ENCODE results near the gene CINP.
A peak's percentile ranks its signal among the peaks of the same experiment; 100 is the strongest.
"Not testable (repeated sequence)": the region's sequence is repeated elsewhere in the genome, so short reads cannot be mapped to it uniquely, and the experiment has no call there.

The CINP gene

DNA sequence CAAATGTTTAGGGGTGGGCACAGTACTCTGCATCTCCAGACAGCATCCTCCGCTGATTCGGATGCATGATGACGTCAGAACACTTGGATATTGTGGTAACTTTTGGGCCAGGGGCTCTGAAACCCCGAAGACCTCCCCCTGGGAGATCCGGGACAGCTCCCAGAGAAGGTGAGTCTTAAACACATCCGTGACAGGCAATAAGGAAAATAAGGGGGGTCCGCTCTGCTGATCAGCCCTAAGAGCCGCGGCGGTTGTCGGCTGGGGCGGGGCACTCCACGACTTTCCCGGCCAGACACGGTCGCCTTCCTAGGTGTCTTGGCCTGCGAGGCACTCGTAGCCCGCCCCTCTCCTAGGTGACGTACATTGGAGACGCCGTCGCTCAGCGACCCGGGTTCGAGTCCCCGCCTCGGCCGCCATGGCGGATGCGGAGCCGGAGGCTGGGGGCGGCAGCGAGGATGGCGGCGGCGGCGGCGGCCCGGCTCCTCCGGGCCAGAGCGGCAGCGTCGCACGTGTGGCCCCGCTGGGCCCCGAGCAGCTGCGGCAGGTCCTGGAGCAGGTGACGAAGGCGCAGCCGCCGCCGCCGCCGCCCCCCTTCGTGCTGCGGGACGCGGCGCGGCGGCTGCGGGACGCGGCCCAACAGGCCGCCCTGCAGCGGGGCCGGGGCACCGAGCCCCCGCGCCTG is 43.2 kb downstream of the CINP start, which contains the start of gene ZNF839:
TSS of gene ZNF839 (plus strand) at position 396 of the 682 bp plus-strand sequence. CDS start at position 416, 20 bp downstream.
- DNase-seq = peak; percentile 97

DNA sequence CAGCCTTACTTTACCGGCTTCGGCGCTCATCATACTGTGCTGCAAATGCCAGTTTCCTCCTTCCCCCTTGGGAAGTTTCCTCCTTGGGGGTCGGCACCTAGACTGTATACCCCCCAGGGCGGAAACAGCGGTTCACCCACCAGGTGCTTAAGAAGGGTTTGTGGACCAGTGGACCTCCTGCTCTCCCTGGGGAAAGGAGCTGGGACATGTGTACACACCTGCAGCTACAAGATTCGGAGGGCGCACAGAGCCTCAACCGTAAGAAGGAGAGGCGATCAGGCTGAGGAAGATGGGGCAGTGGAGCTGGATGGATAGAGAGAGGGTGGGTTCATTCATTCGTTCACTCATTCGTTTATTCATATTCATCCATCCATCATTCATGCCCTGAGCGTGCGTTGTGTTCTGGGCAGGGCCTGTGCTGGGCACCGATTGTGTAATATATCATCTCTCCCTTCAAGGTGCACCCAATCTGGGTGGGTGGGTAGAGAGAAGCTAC is 43.9 kb downstream of the CINP start:
- no peak for DNase-seq

DNA sequence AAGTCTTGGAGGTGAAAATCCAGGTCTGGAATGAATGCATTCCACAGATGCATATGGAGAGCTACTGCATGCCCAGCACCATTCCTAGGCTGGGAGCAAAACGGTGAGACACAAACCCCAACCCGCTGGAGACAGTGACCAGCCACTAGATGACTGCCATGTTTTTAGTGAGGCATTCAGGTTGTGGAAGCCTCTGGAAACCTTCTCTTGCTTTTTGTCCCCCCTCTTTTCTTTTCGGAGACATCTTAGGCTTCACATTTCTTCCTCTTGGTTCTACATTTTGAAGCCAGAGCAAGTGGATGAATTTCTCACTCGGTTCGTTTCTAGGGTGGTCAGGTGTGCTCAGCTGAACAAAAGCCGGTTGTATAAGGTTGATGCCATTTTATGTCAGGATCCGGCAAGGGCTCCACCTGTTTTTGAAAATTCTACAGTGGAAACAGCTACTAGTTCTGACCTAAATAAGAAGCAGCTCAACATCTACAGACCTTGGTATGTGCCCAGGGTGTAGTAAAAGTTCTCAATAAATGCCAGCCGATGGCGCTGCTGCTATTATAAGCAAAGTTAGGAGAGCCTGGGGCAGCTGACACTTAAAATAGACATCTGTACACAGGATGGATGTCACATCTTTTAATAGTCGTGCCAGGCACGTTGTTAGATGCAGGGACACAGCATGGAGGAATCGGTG is 45.0 kb downstream of the CINP start:
- DNase-seq = peak; percentile 54

DNA sequence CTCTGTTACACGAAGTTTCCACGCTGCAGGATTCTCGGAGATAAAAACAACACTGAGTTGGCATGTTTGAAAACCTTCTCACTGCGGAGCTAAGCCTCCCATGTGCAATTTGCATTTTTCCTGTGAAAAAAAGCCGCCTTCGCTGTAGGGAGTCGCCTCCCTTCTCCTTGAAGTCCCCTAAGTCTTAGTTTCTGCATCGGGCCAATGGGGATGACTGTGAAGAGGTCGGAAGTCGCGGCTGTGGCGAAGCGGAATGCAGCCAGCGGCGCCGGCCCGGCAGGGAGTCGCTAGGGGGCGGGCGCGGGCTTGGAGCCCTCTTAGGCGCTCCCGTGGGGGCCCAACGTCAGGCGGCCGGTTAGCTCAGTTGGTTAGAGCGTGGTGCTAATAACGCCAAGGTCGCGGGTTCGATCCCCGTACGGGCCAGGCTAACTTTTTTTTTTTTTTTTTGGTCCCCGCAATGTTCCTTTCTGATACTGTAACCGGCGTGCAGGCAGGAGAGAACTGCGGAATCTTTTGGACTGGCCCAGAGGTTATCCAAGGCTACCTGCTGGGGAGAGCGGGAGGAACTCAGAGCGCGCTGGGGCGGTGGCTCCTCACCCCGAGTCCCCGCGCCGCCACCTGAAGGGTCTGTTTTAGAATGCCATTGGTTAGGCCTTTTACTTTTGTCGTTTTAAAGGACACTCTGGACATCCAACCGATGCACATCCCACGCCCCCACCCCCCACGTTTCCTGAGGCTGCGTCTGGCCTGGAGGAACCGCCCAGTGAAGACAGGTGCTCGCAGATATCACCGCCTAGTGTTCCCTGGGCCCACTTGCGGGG is 45.7 kb downstream of the CINP start:
- DNase-seq = peak; percentile 96

DNA sequence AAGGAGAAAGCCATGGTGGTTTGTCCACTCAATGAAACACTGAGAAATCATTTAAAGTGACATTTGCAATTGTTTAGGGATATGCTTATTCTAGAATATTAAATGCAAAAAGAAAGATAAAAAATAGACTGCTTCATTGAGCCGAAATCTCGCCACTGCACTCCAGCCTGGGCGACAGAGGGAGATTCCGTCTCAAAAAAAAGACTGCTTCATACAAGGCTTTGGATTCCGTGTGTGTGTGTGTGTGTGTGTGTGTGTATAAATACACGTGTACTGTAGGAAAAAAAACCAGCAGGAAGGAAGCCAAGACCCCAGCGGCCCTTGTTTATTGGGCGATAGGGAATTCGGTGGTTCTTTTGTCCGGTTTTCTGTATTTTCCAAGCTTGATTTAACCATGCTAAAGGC is 46.4 kb downstream of the CINP start:
- peak; percentile 36 for DNase-seq

DNA sequence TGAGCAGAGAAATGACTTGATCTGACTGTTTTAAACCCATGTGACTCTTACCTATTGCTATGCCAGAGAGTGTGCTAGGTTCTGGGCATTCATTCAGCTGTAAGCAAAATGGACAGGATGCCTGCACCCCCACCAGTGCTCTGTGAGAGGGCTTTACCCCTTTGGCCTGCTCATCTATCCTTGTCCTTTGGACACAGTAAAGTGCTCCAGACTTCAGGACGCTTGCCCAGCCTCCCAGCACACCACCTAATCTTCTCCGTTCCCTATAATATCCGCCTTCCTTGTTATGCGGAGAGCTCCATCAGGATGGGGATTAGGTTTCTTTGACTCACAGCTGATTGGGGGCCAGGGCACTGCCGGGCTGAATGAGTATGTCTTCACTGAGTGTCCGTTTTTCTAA is 47.6 kb downstream of the CINP start:
- no peak for DNase-seq

DNA sequence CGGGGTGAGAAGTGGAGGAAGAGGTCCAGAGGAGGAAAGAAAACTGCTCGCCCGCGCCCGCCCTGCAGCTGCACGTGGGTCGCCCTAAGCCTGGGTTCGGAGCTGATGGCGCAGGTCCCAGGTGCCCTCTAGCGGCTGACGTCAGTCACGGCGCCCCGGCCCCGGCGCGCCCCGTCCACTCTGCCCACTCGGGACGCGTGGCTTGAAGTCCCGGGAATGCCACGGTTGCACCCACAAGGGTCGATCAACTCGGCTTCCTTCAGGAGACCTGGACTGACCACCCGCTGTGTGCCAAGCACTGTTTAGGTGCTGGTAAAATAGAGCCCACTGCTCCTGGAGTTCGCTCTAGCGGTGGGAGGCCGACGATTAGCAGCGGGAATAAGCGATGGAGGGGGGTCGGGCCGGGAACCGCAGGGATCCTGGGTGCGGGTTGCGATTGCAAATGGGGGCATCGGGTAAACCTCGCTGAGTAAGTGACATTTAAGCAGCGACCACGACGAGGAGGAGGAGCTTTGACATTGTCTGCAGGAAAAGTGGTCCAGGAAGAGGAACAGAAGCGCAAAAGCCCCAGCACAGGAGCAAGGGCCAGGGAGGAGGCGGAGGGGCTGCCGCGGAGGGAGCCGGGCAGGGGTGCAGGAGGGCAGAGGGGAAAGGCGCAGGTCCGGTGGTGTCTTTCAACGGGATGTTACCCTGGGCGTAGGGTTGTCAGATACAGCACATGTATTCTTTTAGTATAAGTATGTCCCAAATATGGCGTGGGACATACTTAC is 48.3 kb downstream of the CINP start:
- DNase-seq = peak; percentile 88

DNA sequence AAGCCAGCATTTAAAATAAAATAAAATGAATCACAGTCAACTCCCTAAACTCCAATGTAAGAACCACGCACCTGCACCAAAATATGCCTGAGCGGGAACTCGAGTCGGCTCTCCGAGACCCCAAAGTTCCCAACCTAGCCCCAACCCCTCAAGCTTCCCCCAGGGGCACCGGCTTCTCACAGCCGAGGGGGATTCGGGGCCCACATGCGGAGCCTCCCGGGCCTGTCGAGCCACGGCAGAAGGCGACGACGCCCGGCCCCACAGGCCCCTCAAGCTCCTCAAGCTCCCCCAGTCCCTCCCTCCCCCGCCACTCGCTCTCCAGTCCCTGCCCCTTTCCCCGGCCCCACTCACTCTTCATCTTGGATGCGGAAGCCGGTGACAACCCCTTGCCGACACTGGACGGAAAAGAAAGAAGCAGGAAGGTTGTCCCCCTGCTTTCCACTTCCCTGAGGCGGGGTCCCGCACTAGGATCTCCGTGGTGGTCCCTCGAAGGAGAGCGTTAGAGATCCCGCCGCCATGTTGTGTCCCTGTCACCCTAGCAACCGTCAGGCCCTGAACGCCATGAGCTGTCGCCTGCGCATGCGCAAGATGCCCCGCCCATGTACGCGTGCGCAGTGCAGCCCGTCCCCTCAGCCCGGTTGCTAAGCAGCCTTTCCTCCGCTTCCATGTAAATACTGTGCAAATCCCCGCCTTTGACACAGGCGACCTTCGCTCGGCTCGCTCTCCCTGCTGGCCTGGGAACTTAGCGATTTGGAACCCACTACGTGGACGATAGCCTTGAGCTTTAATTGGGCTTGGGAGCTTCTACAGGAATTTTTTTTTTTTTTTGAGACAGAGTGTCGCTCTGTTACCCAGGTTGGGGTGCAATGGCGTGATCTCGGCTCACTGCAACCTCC is 57.8 kb downstream of the CINP start, which contains the start of gene MOK:
TSS of gene MOK (minus strand) at position 554 of the 896 bp plus-strand sequence. CDS start at position 358, 196 bp downstream.
- peak; percentile 98 for DNase-seq

DNA sequence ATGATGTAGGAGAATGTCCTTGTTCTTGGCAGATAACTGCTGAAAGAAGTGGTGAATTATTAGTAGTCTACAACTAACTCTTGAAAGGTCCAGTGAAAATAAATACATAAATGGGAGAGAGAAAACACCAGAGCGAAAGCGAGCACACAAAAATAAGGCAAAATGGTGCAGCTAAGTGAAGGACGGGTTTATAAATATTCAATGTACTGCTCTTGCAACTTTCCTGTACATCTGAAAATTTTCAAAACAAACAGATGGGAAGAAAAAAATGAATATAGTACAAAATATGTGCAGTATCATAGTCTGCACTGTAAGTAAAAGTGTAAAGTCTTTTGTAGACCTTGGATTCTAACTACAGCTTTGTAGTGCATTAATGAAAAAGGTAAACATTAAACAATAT is 59.0 kb downstream of the CINP start:
- DNase-seq = no peak

DNA sequence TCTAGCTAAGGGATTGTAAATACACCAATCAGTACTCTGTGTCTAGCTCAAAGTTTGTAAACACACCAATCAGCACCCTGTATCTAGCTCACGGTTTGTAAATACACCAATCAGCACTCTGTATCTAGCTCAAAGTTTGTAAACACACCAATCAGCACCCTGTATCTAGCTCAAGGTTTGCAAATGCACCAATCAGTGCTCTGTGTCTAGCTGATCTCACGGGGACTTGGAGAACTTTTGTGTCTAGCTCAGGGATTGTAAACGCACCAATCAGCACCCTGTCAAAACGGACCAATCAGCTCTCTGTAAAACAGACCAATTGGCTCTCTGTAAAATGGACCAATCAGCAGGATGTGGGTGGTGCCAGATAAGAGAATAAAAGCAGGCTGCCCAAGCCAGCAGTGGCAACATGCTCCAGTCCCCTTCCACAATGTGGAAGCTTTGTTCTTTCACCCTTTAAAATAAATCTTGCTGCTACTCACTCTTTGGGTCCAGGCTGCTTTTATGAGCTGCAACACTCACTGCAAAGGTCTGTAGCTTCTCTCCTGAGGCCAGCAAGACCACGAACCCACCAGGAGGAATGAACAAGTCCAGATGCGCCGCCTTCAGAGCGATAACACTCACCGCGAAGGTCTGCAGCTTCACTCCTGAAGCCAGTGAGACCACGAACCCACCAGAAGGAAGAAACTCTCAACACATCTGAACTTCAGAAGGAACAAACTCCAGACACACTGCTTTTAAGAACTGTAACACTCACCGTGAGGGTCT is 64.2 kb downstream of the CINP start:
- not testable (repeated sequence) for DNase-seq

Measured in activated CD4-positive, alpha-beta T cell treated with anti-CD3 and anti-CD28 coated beads, Interleukin-2, Interleukin-6, amounts not matched to agents 100 ng/mL and 50 ng/mL, durations not matched to agents 16 hours and 8 hours (primary cell).